ENCODE data around the gene SQSTM1. TPM values are rescaled to one million over a fixed set of nuclear protein-coding genes. Genes with fewer than 3 reads are reported as not detected.

SQSTM1 gene
- total RNA-seq, 1 experiment from 2014 or later = 78.5 TPM

DNA sequence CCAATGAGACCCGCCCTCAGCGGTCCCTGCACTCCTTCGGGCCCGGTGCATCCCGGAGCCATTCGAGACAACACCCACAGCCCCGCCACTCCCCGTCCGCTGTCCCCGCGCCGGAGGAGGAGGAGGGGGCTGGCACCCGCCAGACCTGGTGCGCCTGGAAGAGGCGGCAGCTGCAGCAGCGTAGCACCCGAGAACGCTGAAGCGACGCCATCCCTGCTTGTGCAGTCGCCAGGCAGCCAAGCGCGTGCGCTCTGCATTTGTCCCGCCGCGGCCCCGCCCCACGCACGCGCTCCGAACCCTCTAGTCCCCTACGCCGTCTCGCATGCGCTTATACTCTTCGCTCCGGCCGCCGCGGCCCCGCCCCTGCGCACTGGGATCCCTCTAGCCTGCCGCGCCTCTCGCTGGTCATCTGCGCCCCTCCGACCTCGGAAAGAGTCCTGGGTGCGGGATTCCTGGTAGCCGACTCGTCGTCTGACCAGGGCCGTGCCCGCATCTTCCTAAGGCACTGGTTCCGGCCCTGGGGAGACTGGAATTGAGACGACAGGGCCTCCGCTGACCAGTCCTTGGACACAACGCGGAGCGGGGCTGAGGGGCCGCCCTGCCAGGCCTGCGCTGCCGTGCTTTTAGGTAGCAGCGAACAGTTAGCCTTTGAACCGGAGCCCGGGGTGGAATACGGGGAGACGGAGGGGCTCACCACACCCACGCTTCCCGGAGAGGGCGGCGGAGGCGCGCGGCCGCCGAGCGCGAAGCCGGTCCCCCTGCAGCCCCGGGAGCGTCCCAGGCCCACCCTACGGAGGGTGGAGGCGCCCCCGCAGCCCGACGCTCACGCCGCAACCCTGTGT lies 38.1 kb downstream of the SQSTM1 start, which contains the start of gene MRNIP (continued):
- TF ChIP-seq, protein P1, sequence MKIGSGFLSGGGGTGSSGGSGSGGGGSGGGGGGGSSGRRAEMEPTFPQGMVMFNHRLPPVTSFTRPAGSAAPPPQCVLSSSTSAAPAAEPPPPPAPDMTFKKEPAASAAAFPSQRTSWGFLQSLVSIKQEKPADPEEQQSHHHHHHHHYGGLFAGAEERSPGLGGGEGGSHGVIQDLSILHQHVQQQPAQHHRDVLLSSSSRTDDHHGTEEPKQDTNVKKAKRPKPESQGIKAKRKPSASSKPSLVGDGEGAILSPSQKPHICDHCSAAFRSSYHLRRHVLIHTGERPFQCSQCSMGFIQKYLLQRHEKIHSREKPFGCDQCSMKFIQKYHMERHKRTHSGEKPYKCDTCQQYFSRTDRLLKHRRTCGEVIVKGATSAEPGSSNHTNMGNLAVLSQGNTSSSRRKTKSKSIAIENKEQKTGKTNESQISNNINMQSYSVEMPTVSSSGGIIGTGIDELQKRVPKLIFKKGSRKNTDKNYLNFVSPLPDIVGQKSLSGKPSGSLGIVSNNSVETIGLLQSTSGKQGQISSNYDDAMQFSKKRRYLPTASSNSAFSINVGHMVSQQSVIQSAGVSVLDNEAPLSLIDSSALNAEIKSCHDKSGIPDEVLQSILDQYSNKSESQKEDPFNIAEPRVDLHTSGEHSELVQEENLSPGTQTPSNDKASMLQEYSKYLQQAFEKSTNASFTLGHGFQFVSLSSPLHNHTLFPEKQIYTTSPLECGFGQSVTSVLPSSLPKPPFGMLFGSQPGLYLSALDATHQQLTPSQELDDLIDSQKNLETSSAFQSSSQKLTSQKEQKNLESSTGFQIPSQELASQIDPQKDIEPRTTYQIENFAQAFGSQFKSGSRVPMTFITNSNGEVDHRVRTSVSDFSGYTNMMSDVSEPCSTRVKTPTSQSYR (CRISPR knock-in tag; IDR thresholded peaks at IDR 0.05) = peak; percentile 49; the same call in 1 of the 2 replicates
- TF ChIP-seq CREM (CRISPR knock-in tag; IDR thresholded peaks at IDR 0.05) (no peak; the same call in 1 of the 2 replicates), RORB (CRISPR knock-in tag; IDR thresholded peaks at IDR 0.05) (no peak), FOXP1 (CRISPR knock-in tag; IDR thresholded peaks at IDR 0.05; ENCODE audit: borderline replicate concordance) (peak; percentile 79; the same call in 1 of the 2 replicates), TEAD4 (CRISPR knock-in tag; IDR thresholded peaks at IDR 0.05) (no peak), ZNF396 (CRISPR knock-in tag; IDR thresholded peaks at IDR 0.05; ENCODE audit: borderline replicate concordance) (no peak), GRHL2 (CRISPR knock-in tag; IDR thresholded peaks at IDR 0.05; ENCODE audit: insufficient replicate concordance, severe bottlenecking) (no peak), CTCF (IDR thresholded peaks at IDR 0.05) (no peak), SOX15 (CRISPR knock-in tag; IDR thresholded peaks at IDR 0.05) (no peak), ESRRA (CRISPR knock-in tag; IDR thresholded peaks at IDR 0.05; ENCODE audit: borderline replicate concordance) (peak; percentile 67; the same call in 1 of the 2 replicates), EMX1 (CRISPR knock-in tag; IDR thresholded peaks at IDR 0.05) (no peak), ZBTB21 (CRISPR knock-in tag; IDR thresholded peaks at IDR 0.05; ENCODE audit: borderline replicate concordance) (no peak; the same call in 1 of the 2 replicates)
- TF ChIP-seq, protein P2, sequence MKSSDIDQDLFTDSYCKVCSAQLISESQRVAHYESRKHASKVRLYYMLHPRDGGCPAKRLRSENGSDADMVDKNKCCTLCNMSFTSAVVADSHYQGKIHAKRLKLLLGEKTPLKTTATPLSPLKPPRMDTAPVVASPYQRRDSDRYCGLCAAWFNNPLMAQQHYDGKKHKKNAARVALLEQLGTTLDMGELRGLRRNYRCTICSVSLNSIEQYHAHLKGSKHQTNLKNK (CRISPR knock-in tag; IDR thresholded peaks at IDR 0.05) = no peak

DNA sequence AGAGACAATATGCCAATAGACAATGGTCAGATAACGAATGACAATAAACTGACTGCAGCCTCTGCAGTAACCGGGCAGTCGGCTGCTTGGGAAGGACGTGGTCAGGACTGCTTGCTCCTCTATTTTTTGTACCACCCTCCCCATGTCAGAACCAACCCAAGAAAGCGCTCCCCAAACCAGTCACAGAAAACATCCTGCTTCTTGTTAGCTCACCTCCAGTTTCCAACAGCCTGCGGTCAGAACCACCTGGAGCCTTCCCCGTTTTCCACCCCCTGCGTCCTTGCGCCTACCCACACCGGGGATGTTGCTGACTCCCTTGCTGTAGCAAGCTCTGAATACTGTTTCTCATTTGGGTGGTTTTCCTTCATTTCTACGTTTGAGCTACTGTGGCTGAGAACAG lies 39.6 kb downstream of the SQSTM1 start:
- CTCF ChIA-PET = interaction anchor here (0.8 to 1.5 kb wide), 3 partner anchors 11 to 63 kb away, joined by 3 to 5 read pairs (median 4); no protein-coding TSS in a partner anchor
- H3K27ac Mint-ChIP-seq = no peak overlapping the region
- peaks cover 37% of the 10 kb centered on the region for H3K36me3 Mint-ChIP-seq
- peaks cover 7% of the 10 kb centered on the region for H3K9me3 Mint-ChIP-seq
- peaks cover 19% of the 10 kb centered on the region for H3K4me1 Mint-ChIP-seq
- POLR2A ChIA-PET = no interaction called here
- H3K4me3 Mint-ChIP-seq = peak overlapping the region; percentile 94
- DNase-seq (ENCODE audit: low spot score) (no peak), ATAC-seq (no peak)
- H3K27me3 Mint-ChIP-seq (ENCODE audit: low read depth) = no peaks in the 10 kb centered on the region; the same call in 1 of the 2 replicates
- TF ChIP-seq E2F1 (CRISPR knock-in tag; IDR thresholded peaks at IDR 0.05) = no peak
- TF ChIP-seq MAX (CRISPR knock-in tag; IDR thresholded peaks at IDR 0.05) = no peak
- no peak for TF ChIP-seq ELF4 (CRISPR knock-in tag; IDR thresholded peaks at IDR 0.05; ENCODE audit: low read depth)
- TF ChIP-seq, protein P3, sequence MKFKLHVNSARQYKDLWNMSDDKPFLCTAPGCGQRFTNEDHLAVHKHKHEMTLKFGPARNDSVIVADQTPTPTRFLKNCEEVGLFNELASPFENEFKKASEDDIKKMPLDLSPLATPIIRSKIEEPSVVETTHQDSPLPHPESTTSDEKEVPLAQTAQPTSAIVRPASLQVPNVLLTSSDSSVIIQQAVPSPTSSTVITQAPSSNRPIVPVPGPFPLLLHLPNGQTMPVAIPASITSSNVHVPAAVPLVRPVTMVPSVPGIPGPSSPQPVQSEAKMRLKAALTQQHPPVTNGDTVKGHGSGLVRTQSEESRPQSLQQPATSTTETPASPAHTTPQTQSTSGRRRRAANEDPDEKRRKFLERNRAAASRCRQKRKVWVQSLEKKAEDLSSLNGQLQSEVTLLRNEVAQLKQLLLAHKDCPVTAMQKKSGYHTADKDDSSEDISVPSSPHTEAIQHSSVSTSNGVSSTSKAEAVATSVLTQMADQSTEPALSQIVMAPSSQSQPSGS (CRISPR knock-in tag; IDR thresholded peaks at IDR 0.05; ENCODE audit: borderline replicate concordance, low read depth) = no peak
- TF ChIP-seq FOXK1 (CRISPR knock-in tag; IDR thresholded peaks at IDR 0.05) = no peak
- no peak for TF ChIP-seq SP1 (CRISPR knock-in tag; conservative IDR thresholded peaks at IDR 0.05)
- TF ChIP-seq, protein P1 (CRISPR knock-in tag; IDR thresholded peaks at IDR 0.05) = no peak
- TF ChIP-seq ZNF121 (CRISPR knock-in tag; IDR thresholded peaks at IDR 0.05) = no peak
- TF ChIP-seq FOXP1 (CRISPR knock-in tag; IDR thresholded peaks at IDR 0.05; ENCODE audit: borderline replicate concordance) = no peak
- TF ChIP-seq, protein P4, sequence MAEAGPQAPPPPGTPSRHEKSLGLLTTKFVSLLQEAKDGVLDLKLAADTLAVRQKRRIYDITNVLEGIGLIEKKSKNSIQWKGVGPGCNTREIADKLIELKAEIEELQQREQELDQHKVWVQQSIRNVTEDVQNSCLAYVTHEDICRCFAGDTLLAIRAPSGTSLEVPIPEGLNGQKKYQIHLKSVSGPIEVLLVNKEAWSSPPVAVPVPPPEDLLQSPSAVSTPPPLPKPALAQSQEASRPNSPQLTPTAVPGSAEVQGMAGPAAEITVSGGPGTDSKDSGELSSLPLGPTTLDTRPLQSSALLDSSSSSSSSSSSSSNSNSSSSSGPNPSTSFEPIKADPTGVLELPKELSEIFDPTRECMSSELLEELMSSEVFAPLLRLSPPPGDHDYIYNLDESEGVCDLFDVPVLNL (CRISPR knock-in tag; IDR thresholded peaks at IDR 0.05; ENCODE audit: borderline replicate concordance, low read depth) = no peak
- TF ChIP-seq GABPB1 (CRISPR knock-in tag; IDR thresholded peaks at IDR 0.05) = no peak

All from WTC11 (cell line).